DND-41 (cell line): ENCODE results near the gene NHERF2.

Experiments
- EZH2 ChIP-seq: IDR thresholded peaks from 3 replicates; pipeline ENCODE4 v1.6.1; 2012; ENCODE audit warnings: borderline replicate concordance, low read depth, mild to moderate bottlenecking, moderate library complexity, low read length, inconsistent platforms; ENCODE audit not compliant: severe bottlenecking
- TF ChIP-seq, protein P1 (sequence below): IDR thresholded peaks from 2 replicates; pipeline ENCODE4 v1.5.1; 2012; ENCODE audit warnings: borderline replicate concordance, low read length, moderate library complexity, mild to moderate bottlenecking; ENCODE audit not compliant: poor library complexity, severe bottlenecking; ENCODE audit errors: extremely low read depth

DNA sequence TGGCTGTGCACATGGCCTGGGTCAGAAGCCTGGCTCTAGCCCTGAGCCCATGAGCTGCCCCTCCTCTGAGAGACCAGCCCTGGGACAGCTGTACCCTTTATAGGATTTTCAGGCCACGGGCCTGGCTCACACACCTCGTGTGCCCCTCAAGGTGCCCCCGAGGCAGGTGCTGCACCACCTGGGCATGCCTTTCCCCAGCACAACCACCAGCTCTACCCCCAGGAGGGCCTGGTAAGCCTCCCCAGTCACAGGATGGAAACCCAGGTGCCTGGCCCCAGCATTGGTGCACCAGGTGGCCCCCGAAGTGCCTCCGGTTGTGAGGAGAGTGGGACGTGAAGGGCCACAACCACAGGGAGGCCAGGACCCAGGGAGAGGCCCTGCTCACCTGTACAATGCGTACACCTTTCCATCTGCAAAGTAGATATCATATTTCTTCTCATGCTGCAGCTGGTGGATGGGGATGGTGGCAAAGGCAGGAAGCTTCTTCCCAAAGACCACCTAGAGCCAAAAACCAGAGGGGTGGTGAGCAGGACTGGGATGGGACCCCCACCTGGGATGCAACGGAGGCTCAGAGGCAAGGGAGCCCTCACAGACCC lies 23.4 kb upstream of the NHERF2 start:
- no peak for TF ChIP-seq EZH2
- TF ChIP-seq, protein P1, sequence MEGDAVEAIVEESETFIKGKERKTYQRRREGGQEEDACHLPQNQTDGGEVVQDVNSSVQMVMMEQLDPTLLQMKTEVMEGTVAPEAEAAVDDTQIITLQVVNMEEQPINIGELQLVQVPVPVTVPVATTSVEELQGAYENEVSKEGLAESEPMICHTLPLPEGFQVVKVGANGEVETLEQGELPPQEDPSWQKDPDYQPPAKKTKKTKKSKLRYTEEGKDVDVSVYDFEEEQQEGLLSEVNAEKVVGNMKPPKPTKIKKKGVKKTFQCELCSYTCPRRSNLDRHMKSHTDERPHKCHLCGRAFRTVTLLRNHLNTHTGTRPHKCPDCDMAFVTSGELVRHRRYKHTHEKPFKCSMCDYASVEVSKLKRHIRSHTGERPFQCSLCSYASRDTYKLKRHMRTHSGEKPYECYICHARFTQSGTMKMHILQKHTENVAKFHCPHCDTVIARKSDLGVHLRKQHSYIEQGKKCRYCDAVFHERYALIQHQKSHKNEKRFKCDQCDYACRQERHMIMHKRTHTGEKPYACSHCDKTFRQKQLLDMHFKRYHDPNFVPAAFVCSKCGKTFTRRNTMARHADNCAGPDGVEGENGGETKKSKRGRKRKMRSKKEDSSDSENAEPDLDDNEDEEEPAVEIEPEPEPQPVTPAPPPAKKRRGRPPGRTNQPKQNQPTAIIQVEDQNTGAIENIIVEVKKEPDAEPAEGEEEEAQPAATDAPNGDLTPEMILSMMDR: no peak
